Liver (tissue), 9 donors: ENCODE results near the gene ZKSCAN1. TPM values are rescaled to one million over a fixed set of nuclear protein-coding genes. Genes with fewer than 3 reads are reported as not detected.
A peak's percentile ranks its signal among the peaks of the same experiment; 100 is the strongest.

Source experiments
- DNase-seq: peaks from one replicate; pipeline ENCODE4 v3.0.0-alpha.2; 2017; ENCODE audit warnings: low spot score
- H3K27ac ChIP-seq, 2 donors: one replicate each; pipeline ENCODE4 v1.7.0; 2013; ENCODE audit warnings: inconsistent platforms in 2 of 2, low read length in 2 of 2, control low read depth in 1 of 2, low read depth in 1 of 2, mild to moderate bottlenecking in 1 of 2
- H3K27me3 ChIP-seq, 4 donors: one replicate each; pipeline versions ENCODE4 v1.6.1 to v1.7.0; 2013; ENCODE audit warnings: low read length in 3 of 4, inconsistent platforms in 1 of 4, mild to moderate bottlenecking in 1 of 4, moderate library complexity in 1 of 4; ENCODE audit not compliant: control insufficient read depth in 4 of 4, insufficient read depth in 4 of 4
- H3K36me3 ChIP-seq, 4 donors: one replicate each; pipeline versions ENCODE4 v1.6.1 to v1.7.0; 2013; ENCODE audit warnings: low read length in 3 of 4, mild to moderate bottlenecking in 3 of 4, low read depth in 1 of 4, moderate library complexity in 1 of 4; ENCODE audit not compliant: control insufficient read depth in 4 of 4, insufficient read depth in 3 of 4
- H3K4me1 ChIP-seq, 4 donors: one replicate each; pipeline versions ENCODE4 v1.6.1 to v1.7.0; 2013; ENCODE audit warnings: low read length in 3 of 4, mild to moderate bottlenecking in 3 of 4, moderate library complexity in 1 of 4; ENCODE audit not compliant: control insufficient read depth in 4 of 4, insufficient read depth in 4 of 4
- H3K4me3 ChIP-seq, 3 donors: one replicate each; pipeline versions ENCODE4 v1.6.1 to v1.7.0; 2013; ENCODE audit warnings: low read length in 3 of 3, control low read depth in 1 of 3, low read depth in 1 of 3, mild to moderate bottlenecking in 1 of 3
- H3K9ac ChIP-seq, 2 donors: one replicate each; pipeline ENCODE4 v1.7.0; 2013; ENCODE audit warnings: low read length in 2 of 2, mild to moderate bottlenecking in 2 of 2, moderate library complexity in 2 of 2, control low read depth in 1 of 2, low read depth in 1 of 2
- H3K9me3 ChIP-seq, 4 donors: one replicate each; pipeline versions ENCODE4 v1.6.1 to v1.7.0; 2013; ENCODE audit warnings: low read length in 3 of 4; ENCODE audit not compliant: control insufficient read depth in 4 of 4
- ATF3 ChIP-seq: IDR thresholded peaks from 2 replicates; pipeline ENCODE4 v1.6.1; 2016; ENCODE audit warnings: antibody characterized with exemption
- CTCF ChIP-seq: fragments of 150-350 bp; IDR thresholded peaks from 2 replicates; pipeline ENCODE4 v1.5.1; 2017; ENCODE audit warnings: improper control_type of control experiment, low read depth, low read length; ENCODE audit not compliant: missing input control
- EGR1 ChIP-seq, 2 donors: IDR thresholded peaks; 2 replicates each; pipeline ENCODE4 v1.6.1; 2016 to 2018; ENCODE audit warnings: antibody characterized with exemption in 2 of 2, low read depth in 2 of 2
- FOXA2 ChIP-seq: IDR thresholded peaks from 2 replicates; pipeline ENCODE4 v1.6.1; 2016; ENCODE audit warnings: antibody characterized with exemption
- GABPA ChIP-seq, 2 donors: IDR thresholded peaks in 1 of 2; conservative IDR thresholded peaks in 1 of 2; 2 replicates each; pipeline ENCODE4 v1.6.1; 2016; ENCODE audit warnings: antibody characterized with exemption in 2 of 2, mild to moderate bottlenecking in 1 of 2, moderate library complexity in 1 of 2
- HNF4A ChIP-seq, 2 donors: conservative IDR thresholded peaks; 2 replicates each; pipeline ENCODE4 v1.6.1; 2016; ENCODE audit warnings: antibody characterized with exemption in 2 of 2, mild to moderate bottlenecking in 2 of 2
- HNF4G ChIP-seq: IDR thresholded peaks from 2 replicates; pipeline ENCODE4 v1.6.1; 2016; ENCODE audit warnings: antibody characterized with exemption
- JUND ChIP-seq, 2 donors: IDR thresholded peaks; 2 replicates each; pipeline ENCODE4 v1.6.1; 2016; ENCODE audit warnings: antibody characterized with exemption in 2 of 2
- MAX ChIP-seq: IDR thresholded peaks from 2 replicates; pipeline ENCODE4 v1.6.1; 2016; ENCODE audit warnings: antibody characterized with exemption
- NR2F2 ChIP-seq: IDR thresholded peaks from 2 replicates; pipeline ENCODE4 v1.6.1; 2016; ENCODE audit warnings: antibody characterized with exemption
- RAD21 ChIP-seq, 2 donors: IDR thresholded peaks; 2 replicates each; pipeline ENCODE4 v1.6.1; 2016; ENCODE audit warnings: antibody characterized with exemption in 2 of 2, mild to moderate bottlenecking in 2 of 2
- REST ChIP-seq: IDR thresholded peaks from 2 replicates; pipeline ENCODE4 v1.6.1; 2016; ENCODE audit warnings: antibody characterized with exemption, mild to moderate bottlenecking
- RXRA ChIP-seq, 2 donors: IDR thresholded peaks; 2 replicates each; pipeline ENCODE4 v1.6.1; 2017 to 2018; ENCODE audit warnings: antibody characterized with exemption in 2 of 2, mild to moderate bottlenecking in 1 of 2
- SP1 ChIP-seq: IDR thresholded peaks from 2 replicates; pipeline ENCODE4 v1.6.1; 2018; ENCODE audit warnings: antibody characterized with exemption, mild to moderate bottlenecking
- TAF1 ChIP-seq: conservative IDR thresholded peaks from 2 replicates; pipeline ENCODE4 v1.6.1; 2016; ENCODE audit warnings: antibody characterized with exemption, mild to moderate bottlenecking
- YY1 ChIP-seq: IDR thresholded peaks from 2 replicates; pipeline ENCODE4 v1.6.1; 2016; ENCODE audit warnings: antibody characterized with exemption, mild to moderate bottlenecking
- ZBTB33 ChIP-seq: IDR thresholded peaks from 2 replicates; pipeline ENCODE4 v1.6.1; 2016; ENCODE audit warnings: antibody characterized with exemption
- WGBS: extraction: QIAGEN DNeasy Blood & Tissue Kit; methylation state at CpG from one replicate; pipeline ENCODE4 v1.1.7; 2013; 5-methylcytosine and 5-hydroxymethylcytosine counted together
- polyA plus RNA-seq, 2 donors: library from polyadenylated mRNA; stranded (reverse) in 1 of 2; unstranded in 1 of 2; fragments of 200-250 nt in 1 of 2; fragments of >200 nt in 1 of 2; fragmentation: Nextera tagmentation in 1 of 2; extraction: Ambion mirVana in 1 of 2; gene quantifications; one replicate each; pipeline versions ENCODE4 v1.2.1 to v1.2.3, GENCODE V29; 2013 to 2015
- total RNA-seq, 2 donors: library from RNA; depleted of rRNA; stranded (reverse); fragments of >200 nt; gene quantifications; one replicate each; pipeline ENCODE4 v1.2.3, GENCODE V29; 2014
- donor health status: healthy.
- donor health status: healthy.
- donor health status: healthy.
- donor health status: healthy.
- donor health status: healthy.

Gene ZKSCAN1
- total and polyA plus RNA-seq, 4 donors: 11.8 to 117 (median 30.1) TPM

GRCh38 chr7:100022621-100023020, 7.2 kb downstream of the ZKSCAN1 start (continued):
- TF ChIP-seq HNF4G (peak; percentile 5), FOXA2 (peak; percentile 35), JUND (IDR thresholded peaks at IDR 0.05) (peak; percentile 40 to 70), ATF3 (no peak), RAD21 (IDR thresholded peaks at IDR 0.05) (peak; percentile 29 to 56), YY1 (peak; percentile 73), MAX (peak; percentile 92)

- no peaks in the 10 kb centered on the region for H3K9me3 ChIP-seq
- H3K9ac ChIP-seq: peak overlapping the region; percentile 15 to 51
- H3K4me3 ChIP-seq: peak overlapping the region; percentile 4 to 29 (median 21)
- no peak for DNase-seq
- peaks cover 12 to 26% (median 18%) of the 10 kb centered on the region in 4 donors for H3K36me3 ChIP-seq
- H3K4me1 ChIP-seq: peaks cover 19 to 69% (median 46%) of the 10 kb centered on the region in 4 donors
- H3K27me3 ChIP-seq: no peaks in the 10 kb centered on the region
- 37% methylated on average over 12 of the region's 12 CpGs for WGBS
- TF ChIP-seq GABPA (IDR thresholded peaks at IDR 0.05 in 1 of 2, conservative IDR thresholded peaks at IDR 0.05 in 1 of 2): no peak
- no peak for TF ChIP-seq YY1
- no peak for TF ChIP-seq CTCF
- peak overlapping the region; percentile 71 to 73 for H3K27ac ChIP-seq
Measured at GRCh38 chr7:100023526-100023925, 8.1 kb downstream of the ZKSCAN1 start.

- Histone ChIP-seq H3K9me3 (no peaks in the 10 kb centered on the region), H3K27ac (peak overlapping the region; percentile 68 to 73), H3K4me1 (peaks cover 15 to 63% (median 41%) of the 10 kb centered on the region in 4 donors), H3K9ac (peak overlapping the region; percentile 47 to 79), H3K4me3 (peak overlapping the region in 2 of 3 donors; percentile 20 to 64), H3K27me3 (no peaks in the 10 kb centered on the region), H3K36me3 (peaks cover 12 to 27% (median 18%) of the 10 kb centered on the region in 4 donors)
- 27% methylated on average over 12 of the region's 12 CpGs for WGBS
- DNase-seq: peak; percentile 41
- TF ChIP-seq CTCF (no peak), JUND (IDR thresholded peaks at IDR 0.05) (peak; percentile 68 to 76), NR2F2 (peak; percentile 93), SP1 (peak; percentile 70), TAF1 (no peak), EGR1 (IDR thresholded peaks at IDR 0.05; ENCODE audit: low read depth in 2 of 2) (no peak), REST (peak; percentile 42), MAX (peak; percentile 69), ZBTB33 (peak; percentile 59), RXRA (IDR thresholded peaks at IDR 0.05) (peak; percentile 97), FOXA2 (peak; percentile 5), GABPA (IDR thresholded peaks at IDR 0.05 in 1 of 2, conservative IDR thresholded peaks at IDR 0.05 in 1 of 2) (peak in 1 of 2 donors; percentile 34), RAD21 (IDR thresholded peaks at IDR 0.05) (peak in 1 of 2 donors; percentile 38), HNF4A (conservative IDR thresholded peaks at IDR 0.05) (peak; percentile 96 to 97), HNF4G (peak; percentile 89), YY1 (peak; percentile 40), ATF3 (no peak)
Measured at GRCh38 chr7:100024020-100024619, 8.7 kb downstream of the ZKSCAN1 start.
